Measurements from ENCODE around the gene PCYT2.

DNA sequence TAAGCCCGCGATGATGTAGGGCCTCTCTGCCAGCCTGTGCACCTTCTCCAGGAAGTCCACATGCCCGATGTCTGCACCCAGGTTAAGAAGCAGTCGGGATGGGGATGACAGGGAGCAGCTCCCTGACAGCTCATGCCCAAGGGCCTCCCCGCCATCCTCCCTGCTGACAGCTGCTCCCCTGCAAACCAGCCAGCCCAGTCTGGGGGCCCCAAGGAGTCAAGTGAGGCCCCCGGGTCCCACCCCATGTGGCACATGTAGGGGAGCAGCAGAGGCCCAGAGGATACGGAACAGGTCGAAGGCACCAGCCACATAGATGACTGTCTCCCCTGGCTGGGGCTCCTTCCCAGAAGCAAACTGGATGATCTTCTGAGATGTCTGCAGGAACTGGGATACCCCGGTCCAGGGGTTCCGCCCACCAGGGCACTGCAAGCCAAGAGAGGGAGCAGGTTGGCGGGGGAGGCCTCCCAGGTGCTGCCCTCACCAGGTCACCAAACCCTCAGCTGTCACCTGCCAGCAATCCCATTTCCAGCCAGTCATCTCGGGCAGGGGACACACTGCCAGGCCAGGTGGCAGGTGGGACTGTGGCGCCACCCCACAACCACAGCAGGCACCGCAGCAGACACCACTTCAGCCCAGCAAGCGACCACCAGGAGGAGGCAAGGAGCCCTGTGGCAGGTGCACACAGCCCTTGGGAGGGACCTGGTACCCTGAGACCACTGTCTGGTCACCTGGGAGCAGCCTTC, 4.6 kb downstream of the PCYT2 start:
- peak in 1 of 6 experiments; percentile 14 for TF ChIP-seq CTCF (IDR thresholded peaks at IDR 0.05)
- TF ChIP-seq POLR2A (IDR thresholded peaks at IDR 0.05), result no peak
